Fibroblast of villous mesenchyme (primary cell): ENCODE data around the gene KIF7. TPM values are rescaled to one million over a fixed set of nuclear protein-coding genes. Genes with fewer than 3 reads are reported as not detected.
A peak's percentile ranks its signal among the peaks of the same experiment; 100 is the strongest.

Experiments
- DNase-seq: peaks from one replicate; pipeline ENCODE4 v3.0.0-alpha.2; 2010; ENCODE audit warnings: low read depth
- H3K4me3 ChIP-seq: 2 replicates; pipeline ENCODE4 v1.5.1; 2011; ENCODE audit warnings: low read depth, mild to moderate bottlenecking, low read length
- total RNA-seq: library from RNA; depleted of rRNA; stranded (reverse); fragments of >200 nt; gene quantifications from 2 replicates; pipeline ENCODE4 v1.2.3, GENCODE V29; 2012
- TF ChIP-seq, protein P1 (sequence below): IDR thresholded peaks from 2 replicates; pipeline ENCODE4 v1.5.1; 2012; ENCODE audit warnings: low read depth, mild to moderate bottlenecking, low read length; ENCODE audit not compliant: insufficient read depth

The KIF7 gene
- total RNA-seq, 1 donor = 13.4 TPM

DNA sequence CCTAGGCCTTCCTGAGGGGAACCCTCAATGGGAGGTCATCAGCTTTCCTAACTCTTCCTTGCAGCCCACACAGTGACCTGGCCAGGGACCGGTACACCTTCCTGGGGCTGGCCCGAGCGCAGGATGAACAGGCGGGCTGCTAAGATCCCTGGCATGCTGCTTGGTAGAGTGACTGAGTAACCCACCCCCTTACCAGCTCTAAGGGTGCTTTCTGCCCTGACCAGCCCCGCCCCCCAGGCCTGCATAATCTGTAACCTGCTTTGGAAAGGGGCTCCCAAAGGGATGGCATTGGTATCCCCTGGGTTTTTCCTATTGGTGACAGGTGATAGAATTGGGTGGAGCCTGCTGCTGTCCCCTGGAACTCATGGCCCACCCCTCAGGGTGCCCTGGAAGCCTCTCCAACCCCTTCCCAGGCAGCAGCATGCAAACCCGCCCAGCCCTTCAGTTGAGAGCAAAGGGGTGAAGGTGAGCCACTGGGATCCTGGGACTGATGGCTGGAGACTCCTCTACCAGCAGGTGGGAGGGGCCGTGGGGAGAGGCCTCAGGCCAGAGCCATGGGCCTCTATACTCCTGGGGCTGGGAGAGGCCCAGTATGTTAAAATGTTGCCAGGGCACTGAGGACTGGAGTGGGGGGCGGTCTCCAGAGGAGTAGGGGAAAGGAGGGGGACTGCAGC is 11.1 kb upstream of the KIF7 start:
- no peak for DNase-seq
- TF ChIP-seq, protein P1, sequence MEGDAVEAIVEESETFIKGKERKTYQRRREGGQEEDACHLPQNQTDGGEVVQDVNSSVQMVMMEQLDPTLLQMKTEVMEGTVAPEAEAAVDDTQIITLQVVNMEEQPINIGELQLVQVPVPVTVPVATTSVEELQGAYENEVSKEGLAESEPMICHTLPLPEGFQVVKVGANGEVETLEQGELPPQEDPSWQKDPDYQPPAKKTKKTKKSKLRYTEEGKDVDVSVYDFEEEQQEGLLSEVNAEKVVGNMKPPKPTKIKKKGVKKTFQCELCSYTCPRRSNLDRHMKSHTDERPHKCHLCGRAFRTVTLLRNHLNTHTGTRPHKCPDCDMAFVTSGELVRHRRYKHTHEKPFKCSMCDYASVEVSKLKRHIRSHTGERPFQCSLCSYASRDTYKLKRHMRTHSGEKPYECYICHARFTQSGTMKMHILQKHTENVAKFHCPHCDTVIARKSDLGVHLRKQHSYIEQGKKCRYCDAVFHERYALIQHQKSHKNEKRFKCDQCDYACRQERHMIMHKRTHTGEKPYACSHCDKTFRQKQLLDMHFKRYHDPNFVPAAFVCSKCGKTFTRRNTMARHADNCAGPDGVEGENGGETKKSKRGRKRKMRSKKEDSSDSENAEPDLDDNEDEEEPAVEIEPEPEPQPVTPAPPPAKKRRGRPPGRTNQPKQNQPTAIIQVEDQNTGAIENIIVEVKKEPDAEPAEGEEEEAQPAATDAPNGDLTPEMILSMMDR = no peak
- no peak overlapping the region for H3K4me3 ChIP-seq

- peak overlapping the region; percentile 40 for H3K4me3 ChIP-seq
- DNase-seq = peak; percentile 78
- TF ChIP-seq, protein P1 = no peak
Observed at GRCh38 chr15:89665449-89666181, 10.3 kb upstream of the KIF7 start.

- TF ChIP-seq, protein P1 = no peak
- peak overlapping the region; percentile 40 for H3K4me3 ChIP-seq
Observed at GRCh38 chr15:89664441-89665350, 9.4 kb upstream of the KIF7 start.

GRCh38 chr15:89662893-89663626 is 7.8 kb upstream of the KIF7 start:
- TF ChIP-seq, protein P1 = peak; percentile 12
- peak; percentile 90 for DNase-seq
- peak overlapping the region; percentile 38 for H3K4me3 ChIP-seq

More at GRCh38 chr15:89664441-89665350, 9.4 kb upstream of the KIF7 start:
- no peak for DNase-seq

GRCh38 chr15:89660556-89660955 is 5.3 kb upstream of the KIF7 start:
- no peak for DNase-seq
- H3K4me3 ChIP-seq = no peak overlapping the region
- TF ChIP-seq, protein P1 = no peak

- no peak for DNase-seq
- TF ChIP-seq, protein P1 = no peak
- no peak overlapping the region for H3K4me3 ChIP-seq
Observed at GRCh38 chr15:89659295-89659694, 4.0 kb upstream of the KIF7 start.
